Chondrocyte (in vitro differentiated cells): ENCODE measurements around the gene TSFM. TPM values are rescaled to one million over a fixed set of nuclear protein-coding genes. Genes with fewer than 3 reads are reported as not detected.

ENCODE experiments used
- DNase-seq: peaks from one replicate; pipeline ENCODE4 v3.0.0; 2021; ENCODE audit warnings: mixed read lengths, low spot score
- H3K27ac Mint-ChIP-seq: one replicate; pipeline ENCODE4 v1.8.0; 2021; ENCODE audit warnings: mild to moderate bottlenecking, moderate library complexity, mixed read lengths; ENCODE audit not compliant: unreplicated experiment
- H3K27me3 Mint-ChIP-seq: 2 replicates; pipeline ENCODE4 v1.8.0; 2021; ENCODE audit warnings: low read depth, mixed read lengths
- H3K36me3 Mint-ChIP-seq: 2 replicates; pipeline ENCODE4 v1.8.0; 2021; ENCODE audit warnings: low read depth, mixed read lengths
- H3K4me1 Mint-ChIP-seq: 2 replicates; pipeline ENCODE4 v1.8.0; 2021; ENCODE audit warnings: low read depth, mild to moderate bottlenecking, mixed read lengths
- H3K4me3 Mint-ChIP-seq: one replicate; pipeline ENCODE4 v1.8.0; 2021; ENCODE audit warnings: mild to moderate bottlenecking, moderate library complexity, mixed read lengths; ENCODE audit not compliant: unreplicated experiment
- H3K9me3 Mint-ChIP-seq: 2 replicates; pipeline ENCODE4 v1.8.0; 2021; ENCODE audit warnings: low read depth, mixed read lengths
- total RNA-seq: library from RNA; stranded (reverse); gene quantifications from 3 replicates; pipeline ENCODE4 v1.2.1, GENCODE V29; 2021
- TF ChIP-seq, protein P1 (sequence below): fragments of 200-600 bp; sonication (generic); IDR thresholded peaks from 2 replicates; pipeline ENCODE4 v1.5.0; 2021; ENCODE audit warnings: antibody characterized with exemption, mild to moderate bottlenecking, moderate library complexity

The TSFM gene
- total RNA-seq, 1 donor from 2014 or later: 19.9 TPM

GRCh38 chr12:57739387-57739786, 43.2 kb upstream of the TSFM start:
- H3K4me1 Mint-ChIP-seq: peaks cover 25% of the 10 kb centered on the region

GRCh38 chr12:57739914-57740538, 42.6 kb upstream of the TSFM start:
- H3K4me3 Mint-ChIP-seq: no peak overlapping the region
- peaks cover 35% of the 10 kb centered on the region for H3K27me3 Mint-ChIP-seq
- peaks cover 30% of the 10 kb centered on the region for H3K4me1 Mint-ChIP-seq
- H3K9me3 Mint-ChIP-seq: no peaks in the 10 kb centered on the region
- H3K36me3 Mint-ChIP-seq: no peaks in the 10 kb centered on the region
- no peak for DNase-seq
- TF ChIP-seq, protein P1, sequence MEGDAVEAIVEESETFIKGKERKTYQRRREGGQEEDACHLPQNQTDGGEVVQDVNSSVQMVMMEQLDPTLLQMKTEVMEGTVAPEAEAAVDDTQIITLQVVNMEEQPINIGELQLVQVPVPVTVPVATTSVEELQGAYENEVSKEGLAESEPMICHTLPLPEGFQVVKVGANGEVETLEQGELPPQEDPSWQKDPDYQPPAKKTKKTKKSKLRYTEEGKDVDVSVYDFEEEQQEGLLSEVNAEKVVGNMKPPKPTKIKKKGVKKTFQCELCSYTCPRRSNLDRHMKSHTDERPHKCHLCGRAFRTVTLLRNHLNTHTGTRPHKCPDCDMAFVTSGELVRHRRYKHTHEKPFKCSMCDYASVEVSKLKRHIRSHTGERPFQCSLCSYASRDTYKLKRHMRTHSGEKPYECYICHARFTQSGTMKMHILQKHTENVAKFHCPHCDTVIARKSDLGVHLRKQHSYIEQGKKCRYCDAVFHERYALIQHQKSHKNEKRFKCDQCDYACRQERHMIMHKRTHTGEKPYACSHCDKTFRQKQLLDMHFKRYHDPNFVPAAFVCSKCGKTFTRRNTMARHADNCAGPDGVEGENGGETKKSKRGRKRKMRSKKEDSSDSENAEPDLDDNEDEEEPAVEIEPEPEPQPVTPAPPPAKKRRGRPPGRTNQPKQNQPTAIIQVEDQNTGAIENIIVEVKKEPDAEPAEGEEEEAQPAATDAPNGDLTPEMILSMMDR: no peak
- H3K27ac Mint-ChIP-seq: no peak overlapping the region

More at GRCh38 chr12:57739387-57739786, 43.2 kb upstream of the TSFM start:
- H3K4me3 Mint-ChIP-seq: peak overlapping the region; percentile 57
- no peak for DNase-seq
- peaks cover 41% of the 10 kb centered on the region for H3K27me3 Mint-ChIP-seq
- no peaks in the 10 kb centered on the region for H3K36me3 Mint-ChIP-seq
- no peak overlapping the region for H3K27ac Mint-ChIP-seq
- TF ChIP-seq, protein P1: no peak
- H3K9me3 Mint-ChIP-seq: no peaks in the 10 kb centered on the region

DNA sequence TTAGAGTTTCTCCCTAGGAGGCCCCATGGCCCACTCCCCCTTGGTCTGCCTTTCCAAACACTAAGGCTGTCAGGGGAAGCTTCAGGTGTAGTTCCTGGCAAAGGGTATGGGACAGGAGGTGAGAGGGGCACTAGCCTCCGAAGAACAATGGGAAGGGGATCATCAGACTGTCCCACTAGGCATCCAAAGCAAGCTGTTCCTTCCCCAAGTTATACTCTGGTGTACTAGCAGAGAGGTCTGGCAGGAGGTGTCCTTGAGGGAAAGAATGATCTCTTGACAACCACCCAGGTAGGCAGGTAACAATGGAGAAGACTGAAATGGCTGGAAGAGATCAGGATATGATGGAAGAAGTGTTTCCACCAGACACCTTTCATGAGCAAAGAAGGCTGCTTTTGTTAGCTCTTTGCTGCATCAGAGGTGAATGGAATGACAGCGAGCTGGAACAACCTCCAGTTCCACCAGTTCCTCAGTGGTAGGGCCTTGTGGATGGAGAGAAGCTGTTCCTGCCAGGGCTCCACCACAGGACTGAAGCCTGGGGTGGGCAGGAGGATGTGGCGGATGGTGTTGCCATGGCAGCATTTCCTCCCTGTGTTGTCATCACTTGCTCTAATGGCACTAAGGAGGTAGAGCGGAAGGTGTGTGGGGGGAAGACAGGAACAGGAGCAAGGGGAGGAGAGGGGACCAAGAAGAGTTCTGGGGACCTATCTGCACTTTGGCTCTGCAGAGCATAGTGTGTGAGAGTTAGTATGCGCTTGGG, 41.8 kb upstream of the TSFM start:
- Mint-ChIP-seq H3K27ac (no peak overlapping the region), H3K27me3 (peaks cover 33% of the 10 kb centered on the region)

GRCh38 chr12:57741413-57741789, 41.2 kb upstream of the TSFM start:
- H3K27me3 Mint-ChIP-seq: peaks cover 30% of the 10 kb centered on the region
- H3K4me1 Mint-ChIP-seq: peaks cover 33% of the 10 kb centered on the region
- no peak overlapping the region for H3K4me3 Mint-ChIP-seq
- no peak for DNase-seq
- H3K9me3 Mint-ChIP-seq: no peaks in the 10 kb centered on the region
- no peak overlapping the region for H3K27ac Mint-ChIP-seq
- TF ChIP-seq, protein P1: no peak
- peaks cover 2% of the 10 kb centered on the region for H3K36me3 Mint-ChIP-seq

More for the DNA sequence above, 41.8 kb upstream of the TSFM start:
- H3K4me1 Mint-ChIP-seq: peaks cover 31% of the 10 kb centered on the region
- TF ChIP-seq, protein P1: no peak
- H3K36me3 Mint-ChIP-seq: no peaks in the 10 kb centered on the region
- no peak overlapping the region for H3K4me3 Mint-ChIP-seq
- no peaks in the 10 kb centered on the region for H3K9me3 Mint-ChIP-seq
- no peak for DNase-seq

DNA sequence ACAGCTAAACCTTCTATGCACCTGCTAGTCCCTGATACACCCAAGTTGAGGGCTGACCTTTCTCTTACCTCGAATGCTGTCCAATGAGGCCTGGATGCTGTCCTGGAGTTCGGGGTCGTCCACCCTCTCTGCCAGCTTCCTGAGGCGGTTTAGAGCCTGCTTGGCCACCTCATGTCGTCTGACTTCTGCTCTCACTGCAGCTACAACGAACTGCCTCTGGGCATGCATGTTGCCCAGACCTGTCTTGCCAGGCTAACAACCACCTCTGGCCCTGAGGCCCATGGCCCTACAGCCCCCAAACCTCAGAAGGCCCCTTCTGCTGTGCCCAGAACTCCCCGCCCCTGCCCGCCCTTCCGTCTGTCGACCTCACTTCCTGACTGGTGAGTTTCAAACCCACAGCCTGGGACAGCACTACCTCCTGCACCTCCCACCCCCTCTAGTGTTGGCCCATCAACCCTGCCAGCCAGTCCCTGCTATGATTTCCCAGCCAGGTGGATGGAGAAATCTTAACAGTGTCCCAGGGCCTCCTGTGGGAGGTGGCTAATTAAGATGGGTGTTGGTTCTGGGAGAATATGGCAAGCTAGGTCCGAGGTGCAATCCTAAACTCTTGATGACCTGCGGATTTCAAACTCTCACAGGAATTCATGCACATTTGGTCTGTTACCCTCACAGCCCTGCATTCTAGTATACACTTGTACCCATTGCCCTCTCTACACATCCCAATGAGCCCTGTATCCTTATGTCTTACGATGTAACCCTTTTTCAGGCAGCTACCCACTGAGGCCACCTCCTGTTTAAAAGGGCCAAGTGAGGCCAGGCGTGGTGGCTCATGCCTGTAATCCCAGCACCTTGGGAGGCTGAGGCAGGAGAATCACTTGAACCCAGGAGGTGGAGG, 40.5 kb upstream of the TSFM start:
- peaks cover 23% of the 10 kb centered on the region for H3K27me3 Mint-ChIP-seq
- no peak overlapping the region for H3K4me3 Mint-ChIP-seq
- H3K4me1 Mint-ChIP-seq: peaks cover 27% of the 10 kb centered on the region
- DNase-seq: no peak
- no peak overlapping the region for H3K27ac Mint-ChIP-seq
- H3K36me3 Mint-ChIP-seq: peaks cover 8% of the 10 kb centered on the region
- TF ChIP-seq, protein P1: no peak
- H3K9me3 Mint-ChIP-seq: no peaks in the 10 kb centered on the region
